ENCODE results near the gene GINM1. TPM values are rescaled to one million over a fixed set of nuclear protein-coding genes. Genes with fewer than 3 reads are reported as not detected.

Gene GINM1
- total RNA-seq, 1 donor from 2014 or later, result 45.0 TPM

- DNase-seq (ENCODE audit: low spot score), result no peak
Observed at GRCh38 chr6:149593408-149593807, 27.2 kb downstream of the GINM1 start.

GRCh38 chr6:149600508-149600907 is 34.3 kb downstream of the GINM1 start:
- no peak for DNase-seq (ENCODE audit: low spot score)

- no peak for DNase-seq (ENCODE audit: low spot score)
Observed at GRCh38 chr6:149608381-149608982, 42.3 kb downstream of the GINM1 start.

- DNase-seq (ENCODE audit: low spot score), result no peak
Observed at GRCh38 chr6:149614337-149614736, 48.2 kb downstream of the GINM1 start.

- no peak for DNase-seq (ENCODE audit: low spot score)
Observed at GRCh38 chr6:149615805-149616204, 49.6 kb downstream of the GINM1 start.

- no peak for DNase-seq (ENCODE audit: low spot score)
Observed at GRCh38 chr6:149627672-149628071, 61.5 kb downstream of the GINM1 start.

- DNase-seq (ENCODE audit: low spot score), result no peak
Observed at GRCh38 chr6:149628875-149629510, 62.8 kb downstream of the GINM1 start.

- no peak for DNase-seq (ENCODE audit: low spot score)
Observed at GRCh38 chr6:149634315-149634714, 68.1 kb downstream of the GINM1 start.

GRCh38 chr6:149636124-149636523 is 69.9 kb downstream of the GINM1 start:
- DNase-seq (ENCODE audit: low spot score), result no peak

Other genes starting within 250 kb of the GINM1 start
- gene TAB2, start 248.7 kb upstream of the GINM1 start, total RNA-seq, result 46.1 TPM
- gene SUMO4, start 166.1 kb upstream of the GINM1 start, total RNA-seq, result 1.3 TPM
- 1.6 TPM for gene ZC3H12D, start 81.4 kb upstream of the GINM1 start, total RNA-seq
- gene PPIL4, start 20.3 kb upstream of the GINM1 start, total RNA-seq, result 21.1 TPM
- 8.5 TPM for gene KATNA1, start 82.3 kb downstream of the GINM1 start, total RNA-seq
- 31.9 TPM for gene LATS1, start 151.7 kb downstream of the GINM1 start, total RNA-seq
- gene NUP43, start 180.2 kb downstream of the GINM1 start, total RNA-seq, result 31.6 TPM
- gene PCMT1, start 183.4 kb downstream of the GINM1 start, total RNA-seq, result 50.9 TPM

Data from mucosa of gallbladder (tissue), 1 donor.